CD4-positive, alpha-beta T cell treated with Interleukin-15 for 4 hours (primary cell): ENCODE data around the gene CARD19.
"Not testable (repeated sequence)": the region's sequence is repeated elsewhere in the genome, so short reads cannot be mapped to it uniquely, and the experiment has no call there.

Source experiments
- DNase-seq: peaks from one replicate; pipeline ENCODE4 v3.0.0-alpha.2; 2020; ENCODE audit warnings: low spot score

Gene CARD19

DNA sequence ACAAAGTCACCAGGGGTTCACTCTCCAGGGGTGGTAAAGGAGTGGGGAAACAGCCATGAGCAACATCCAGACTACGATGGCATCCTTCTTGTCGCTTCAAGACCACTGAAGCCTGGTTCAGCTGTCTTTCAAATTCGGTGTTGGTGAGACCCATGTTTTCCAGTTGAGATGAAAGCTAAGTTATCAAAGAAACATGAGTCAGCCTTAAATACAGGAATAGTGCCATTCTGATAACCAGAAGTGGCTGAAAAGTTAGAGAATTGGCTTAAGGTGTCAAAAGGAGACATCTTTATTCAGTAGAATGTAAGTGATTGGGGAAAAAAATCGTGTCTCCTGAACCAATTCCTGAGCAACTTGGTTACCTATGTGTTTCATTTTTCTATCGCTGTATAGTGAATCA lies 7.0 kb upstream of the CARD19 start:
- no peak for DNase-seq

DNA sequence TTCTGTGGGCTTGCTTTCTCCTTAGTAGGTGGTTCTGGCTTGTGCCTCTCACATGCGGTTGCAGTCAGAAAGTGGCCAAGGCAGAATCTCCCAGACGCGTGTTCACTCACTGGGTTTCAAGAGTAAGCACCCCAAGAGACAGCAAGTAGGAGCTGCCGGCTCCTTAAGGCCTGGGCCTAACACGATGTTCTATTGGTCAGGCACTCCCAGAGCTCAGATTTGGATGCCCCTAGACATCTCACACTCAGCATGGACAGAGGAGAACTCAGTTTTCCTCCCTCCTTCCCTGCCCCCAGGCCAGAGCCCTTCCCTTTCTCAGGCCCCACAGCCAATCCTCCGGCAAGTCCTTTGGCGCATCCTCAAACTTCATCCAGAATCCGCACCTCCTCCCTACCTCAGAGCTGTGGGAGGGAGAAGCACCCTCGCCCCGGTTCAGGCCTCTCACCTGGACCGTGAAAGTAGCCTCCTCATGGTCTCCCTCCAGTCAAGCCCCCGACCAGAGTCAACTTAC lies 6.5 kb upstream of the CARD19 start:
- DNase-seq: no peak

DNA sequence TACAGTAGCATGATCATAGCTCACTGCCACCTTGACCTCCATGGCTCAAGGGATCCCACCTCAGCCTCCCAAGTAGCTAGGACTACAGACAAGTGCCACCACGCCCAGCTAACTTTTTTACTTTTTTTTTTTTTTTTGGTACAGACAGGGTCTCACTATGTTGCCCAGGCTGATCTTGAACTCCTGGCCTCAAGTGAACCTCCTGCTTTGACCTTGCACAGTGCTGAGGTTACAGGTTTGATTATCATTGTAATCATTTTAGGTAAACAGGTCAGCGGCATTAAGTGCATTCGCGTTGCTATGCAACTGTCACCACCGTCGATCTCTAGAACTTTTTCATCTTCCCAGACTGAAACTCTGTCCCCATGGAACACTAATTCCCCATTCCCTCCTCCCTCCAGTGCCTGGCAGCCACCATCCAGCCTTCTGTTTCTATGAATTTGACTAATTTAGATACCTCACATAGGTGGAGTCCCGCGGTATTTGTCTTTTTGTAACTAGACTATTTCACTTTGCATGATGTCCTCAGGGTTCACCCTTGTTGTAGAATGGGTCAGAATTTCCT lies 5.8 kb upstream of the CARD19 start:
- DNase-seq: no peak

DNA sequence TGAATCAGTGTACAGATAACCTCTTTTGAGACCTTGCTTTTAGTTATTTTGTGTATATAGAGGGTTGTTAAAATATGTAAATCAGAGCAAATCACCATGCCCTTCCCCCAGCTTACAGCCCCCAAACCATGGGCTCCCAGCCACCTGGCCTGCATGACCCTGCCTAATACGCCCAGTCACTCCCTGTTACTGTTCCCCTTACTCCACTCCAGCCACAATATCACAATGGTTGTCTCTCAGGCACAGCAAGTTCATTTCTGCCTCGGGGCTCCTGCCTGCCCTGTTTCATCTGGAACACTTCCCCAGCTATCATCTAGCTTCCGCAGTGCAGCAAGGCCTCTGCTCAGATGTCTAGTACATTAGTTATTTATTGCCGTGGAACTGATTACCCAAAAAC lies 5.0 kb upstream of the CARD19 start:
- no peak for DNase-seq

DNA sequence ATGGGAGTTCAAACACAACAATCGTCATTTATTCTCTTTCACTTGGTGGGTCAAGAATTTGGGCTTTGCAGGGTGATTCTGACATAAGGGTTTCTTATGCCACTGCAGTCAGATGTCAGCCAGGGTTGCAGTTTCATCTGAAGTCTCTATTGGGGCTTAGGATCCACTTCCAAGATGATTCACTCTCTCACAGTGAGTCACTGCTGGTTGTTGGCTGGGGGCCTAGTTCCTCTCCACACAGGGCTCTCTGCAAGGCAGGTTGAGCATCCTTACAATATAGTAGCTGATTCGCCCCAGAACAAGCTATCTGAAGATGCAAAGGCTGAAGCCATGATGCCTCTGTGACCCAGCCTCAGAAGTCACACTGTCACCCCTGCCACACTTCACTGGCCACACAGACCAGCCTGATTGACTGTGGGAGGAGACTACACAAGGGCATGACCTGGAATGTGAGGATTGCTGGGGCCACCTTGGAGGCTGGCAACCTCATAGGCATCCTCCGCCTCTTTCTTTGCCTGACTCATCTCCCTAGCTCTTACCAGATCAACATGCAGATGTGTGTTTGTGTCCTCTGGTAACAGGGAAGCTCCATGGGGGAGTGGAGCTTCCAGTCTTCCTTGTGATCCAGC lies 4.5 kb upstream of the CARD19 start:
- peak; percentile 67 for DNase-seq

DNA sequence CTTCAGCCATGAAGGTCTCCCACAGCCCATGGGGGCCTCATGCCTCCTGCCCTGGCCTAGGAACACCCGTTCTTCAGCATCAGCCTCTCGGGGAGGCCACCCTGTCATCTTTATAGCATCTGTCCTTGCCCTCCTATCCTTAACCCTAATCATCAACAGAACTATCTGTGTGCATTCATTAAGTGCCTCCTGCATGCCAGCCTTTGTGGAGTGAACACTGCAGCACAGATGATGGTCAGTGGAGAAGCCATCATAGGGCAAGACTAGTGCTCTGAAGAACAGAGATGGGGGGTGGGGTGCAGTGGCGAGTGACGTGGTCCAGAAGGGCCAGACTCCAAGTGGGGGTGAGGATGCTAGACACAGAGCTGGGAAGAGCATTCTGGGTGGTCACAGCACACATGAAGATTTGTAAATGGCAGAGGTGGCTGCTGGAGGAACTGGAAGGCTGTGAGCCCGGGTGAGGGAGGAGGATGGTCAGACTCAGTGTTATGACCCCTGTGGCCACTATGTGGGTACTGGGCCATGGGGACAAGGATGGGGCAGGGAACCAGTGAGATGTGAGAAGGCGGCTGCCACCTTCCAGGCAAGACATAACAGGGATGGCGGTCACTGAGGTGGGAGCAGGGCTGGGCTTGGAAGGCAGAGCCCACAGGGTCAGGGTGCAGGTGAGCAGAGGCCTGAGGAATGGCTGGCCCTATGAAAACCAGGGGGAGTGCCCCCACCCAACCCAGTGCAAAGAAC lies 3.6 kb upstream of the CARD19 start:
- DNase-seq: no peak

DNA sequence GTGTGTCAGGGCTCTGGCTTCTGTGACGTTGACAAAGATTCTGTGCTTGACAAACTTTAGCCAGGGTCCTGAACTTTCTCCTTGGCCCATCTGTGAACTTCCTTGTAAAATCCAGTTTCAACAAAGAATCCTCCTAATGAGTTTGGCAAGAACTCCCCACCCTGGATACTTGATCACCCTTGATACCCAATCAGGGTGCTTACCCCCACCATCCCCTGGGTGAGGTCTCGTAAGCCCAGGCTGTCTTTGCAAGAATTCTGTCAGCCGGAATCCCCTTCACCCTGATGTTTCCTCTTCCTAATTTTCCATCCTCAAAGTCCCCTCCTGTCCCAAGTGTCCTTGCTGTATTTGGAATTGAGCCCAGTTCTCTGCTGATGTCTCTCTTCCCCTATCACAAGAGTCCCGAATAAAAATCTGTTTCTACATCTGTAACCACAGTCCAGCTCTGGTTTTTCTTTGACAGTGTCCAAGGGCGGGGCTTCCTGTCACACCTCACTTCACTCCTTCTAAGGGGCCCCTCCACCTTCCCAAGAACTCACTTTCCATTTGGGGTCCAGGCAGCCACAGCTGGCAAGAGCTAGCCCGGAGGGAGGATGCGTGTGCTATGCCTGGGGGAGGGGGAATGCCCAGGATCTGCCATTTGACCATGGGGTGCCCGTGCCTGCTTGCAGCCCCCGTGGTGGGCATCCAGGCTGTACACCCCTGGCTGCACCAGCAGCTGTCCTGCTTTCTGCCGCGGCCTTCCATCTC lies 2.7 kb upstream of the CARD19 start:
- DNase-seq: no peak

DNA sequence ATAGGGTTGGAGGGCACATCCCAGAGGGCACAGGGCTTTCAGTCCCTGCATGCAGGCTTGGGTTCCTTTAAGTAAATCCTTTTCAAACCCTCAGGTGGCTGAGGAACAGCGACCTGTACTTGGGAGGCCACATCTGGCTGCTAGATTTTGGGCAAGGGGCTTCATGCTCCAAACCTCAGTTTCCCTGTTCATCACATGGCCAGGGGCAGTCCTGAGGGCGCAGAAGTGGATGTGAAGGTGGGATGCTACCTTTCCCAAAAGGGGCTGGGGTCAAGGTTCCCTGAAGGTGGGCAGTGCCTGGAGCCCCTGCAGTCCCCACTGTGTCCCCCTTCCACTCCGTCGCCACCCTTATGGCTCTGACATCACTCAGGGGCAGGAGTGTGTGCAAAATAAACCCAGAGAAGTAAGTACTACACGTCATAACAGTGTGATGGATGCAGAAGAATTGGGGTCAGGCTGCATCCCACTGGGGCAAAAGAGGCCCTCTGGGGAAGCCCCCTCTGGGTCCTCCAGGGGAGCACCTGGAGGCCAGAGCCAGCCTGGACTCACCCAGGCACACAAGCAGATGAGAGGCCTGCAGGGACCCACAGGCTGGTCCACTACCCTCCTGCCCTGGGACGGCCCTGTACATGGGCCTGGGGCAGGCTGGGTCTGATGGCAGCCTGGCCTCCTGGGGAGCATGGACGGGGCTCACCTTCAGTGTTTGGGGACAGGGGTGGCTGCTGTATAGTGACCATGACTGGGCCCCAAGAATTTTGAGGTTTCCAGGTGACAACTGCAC lies 1.9 kb upstream of the CARD19 start:
- no peak for DNase-seq

DNA sequence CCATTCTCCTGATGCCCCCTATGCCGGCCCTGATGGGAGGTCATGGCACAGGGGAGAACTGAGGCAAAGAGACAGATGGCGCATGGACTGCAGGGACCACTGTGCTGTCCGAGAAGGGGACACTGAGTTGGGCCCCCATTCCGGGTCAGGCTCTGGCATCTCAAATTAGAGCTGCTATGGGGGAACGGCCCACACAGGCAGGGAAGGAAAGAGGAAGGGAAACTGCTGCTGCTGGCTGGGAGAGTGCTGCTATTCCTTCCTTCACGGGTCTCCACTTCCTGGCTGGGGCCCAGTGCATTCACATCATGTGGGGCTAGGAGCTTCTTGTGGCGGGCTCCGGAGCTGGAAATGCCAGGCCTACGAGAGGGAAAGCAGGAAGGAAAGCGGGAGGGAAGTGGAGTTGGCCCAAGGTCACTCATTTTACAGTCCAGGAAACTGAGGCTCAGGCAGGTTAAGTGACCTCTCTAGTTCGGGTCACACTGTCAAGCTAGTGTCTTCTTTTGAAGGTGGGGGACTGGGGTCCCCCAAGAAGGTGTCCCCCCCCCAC lies 1.3 kb upstream of the CARD19 start:
- DNase-seq: no peak

DNA sequence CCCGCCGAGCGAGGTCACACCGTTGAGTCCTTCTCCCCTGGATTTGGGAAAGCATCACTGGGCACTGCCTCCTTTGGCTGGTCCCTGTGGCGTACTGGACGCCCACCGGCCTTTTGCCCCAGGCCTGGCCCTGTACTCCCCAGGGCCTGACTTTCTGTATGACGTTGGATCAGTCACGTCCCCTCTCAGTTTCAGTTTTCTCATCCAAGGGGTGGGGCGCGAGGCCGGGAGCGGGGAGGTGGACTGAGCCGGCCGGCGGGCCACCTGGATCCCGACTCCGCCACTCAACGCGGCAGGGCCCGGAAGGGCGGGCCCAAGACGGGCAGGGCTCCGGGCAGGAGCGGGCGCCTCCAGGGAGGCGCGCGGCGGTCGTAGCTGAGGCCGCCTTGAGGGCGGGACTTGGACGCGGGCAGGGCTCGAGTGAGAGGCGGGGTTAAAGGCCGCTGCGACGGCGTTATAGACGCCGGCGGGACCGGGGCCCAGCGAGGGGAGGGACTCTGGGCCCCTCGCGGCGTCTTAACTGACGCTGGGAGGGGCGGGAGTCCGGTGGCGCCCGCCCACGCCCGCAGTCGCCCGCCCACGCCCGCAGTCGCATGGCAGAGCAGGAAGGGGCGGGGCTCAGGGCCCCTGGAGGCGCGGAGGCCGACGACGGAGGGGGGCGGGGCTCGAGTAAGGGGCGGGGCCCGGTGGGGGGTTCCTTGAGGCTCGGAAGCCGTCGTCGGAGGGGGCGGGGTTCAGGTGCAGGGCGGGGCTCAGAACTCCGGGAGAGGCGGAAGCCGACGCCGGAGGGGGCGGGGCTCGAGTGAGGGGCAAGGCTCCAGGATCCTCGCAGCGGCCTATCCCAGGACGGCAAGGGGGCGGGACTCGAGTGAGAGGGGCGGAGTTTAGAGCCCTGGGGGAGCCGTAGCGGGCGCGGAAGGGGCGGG lies 549 bp upstream of the CARD19 start:
- DNase-seq: peak; percentile 100

DNA sequence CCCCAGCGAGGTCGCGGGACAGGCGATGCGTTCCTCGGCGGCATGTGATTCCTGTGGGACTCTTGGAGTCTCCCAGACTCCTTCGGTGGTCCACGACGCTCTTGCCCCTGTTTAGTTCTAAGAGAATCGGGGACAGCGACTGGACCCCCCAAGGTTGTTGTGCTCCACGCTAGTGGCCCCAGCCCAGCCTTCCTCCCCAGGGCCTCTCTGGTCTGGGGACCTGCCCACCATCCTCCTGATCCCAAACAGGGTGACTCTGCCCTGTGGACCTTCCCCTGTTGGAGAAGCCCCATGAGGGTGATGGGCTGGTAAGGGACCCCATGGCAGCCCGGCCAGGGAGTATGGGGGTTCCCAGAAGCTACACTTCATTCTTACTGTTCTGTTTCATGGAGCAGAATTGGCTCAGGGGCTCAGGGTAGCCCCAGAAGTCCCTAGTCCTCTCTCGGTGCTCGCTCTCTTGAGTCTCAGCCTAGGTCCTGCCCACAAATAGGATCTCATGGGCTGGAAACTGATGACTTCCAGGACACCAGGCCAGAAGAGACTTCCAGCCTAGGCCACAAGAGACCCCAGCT lies 880 bp downstream of the CARD19 start:
- DNase-seq: no peak

DNA sequence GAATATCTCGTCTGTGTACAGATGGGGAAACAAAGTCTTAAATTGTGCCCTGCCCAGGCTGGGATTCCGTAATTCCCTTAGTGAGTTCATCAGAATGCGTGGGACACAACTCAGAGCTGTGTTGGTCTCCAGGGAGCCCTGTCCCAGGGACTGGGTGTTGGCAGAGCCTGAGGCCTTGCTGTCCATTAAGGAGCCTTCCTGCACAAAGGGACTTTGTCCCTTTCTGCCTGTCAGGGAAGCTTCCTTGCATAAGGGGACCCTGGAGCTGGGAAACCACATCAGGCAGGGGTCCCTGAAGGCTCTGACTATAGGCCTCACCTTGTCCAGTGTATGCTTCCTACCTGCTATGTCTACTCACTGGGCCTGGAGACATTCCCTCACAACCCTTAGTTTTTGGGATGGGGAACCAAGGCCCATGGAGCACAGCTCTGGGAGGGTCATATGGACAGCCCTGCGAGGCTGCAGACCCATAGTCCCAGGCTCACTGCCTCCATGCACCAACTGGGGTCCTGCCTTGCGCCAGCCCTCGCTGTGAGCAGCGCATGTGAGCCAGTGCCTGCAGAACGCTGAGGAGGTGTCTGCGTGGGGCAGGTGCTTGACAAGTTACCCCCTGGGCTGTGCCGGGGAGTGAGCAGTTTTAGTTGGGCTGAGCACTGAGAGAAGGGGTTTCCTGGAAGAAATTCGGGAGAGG lies 1.6 kb downstream of the CARD19 start:
- DNase-seq: no peak

DNA sequence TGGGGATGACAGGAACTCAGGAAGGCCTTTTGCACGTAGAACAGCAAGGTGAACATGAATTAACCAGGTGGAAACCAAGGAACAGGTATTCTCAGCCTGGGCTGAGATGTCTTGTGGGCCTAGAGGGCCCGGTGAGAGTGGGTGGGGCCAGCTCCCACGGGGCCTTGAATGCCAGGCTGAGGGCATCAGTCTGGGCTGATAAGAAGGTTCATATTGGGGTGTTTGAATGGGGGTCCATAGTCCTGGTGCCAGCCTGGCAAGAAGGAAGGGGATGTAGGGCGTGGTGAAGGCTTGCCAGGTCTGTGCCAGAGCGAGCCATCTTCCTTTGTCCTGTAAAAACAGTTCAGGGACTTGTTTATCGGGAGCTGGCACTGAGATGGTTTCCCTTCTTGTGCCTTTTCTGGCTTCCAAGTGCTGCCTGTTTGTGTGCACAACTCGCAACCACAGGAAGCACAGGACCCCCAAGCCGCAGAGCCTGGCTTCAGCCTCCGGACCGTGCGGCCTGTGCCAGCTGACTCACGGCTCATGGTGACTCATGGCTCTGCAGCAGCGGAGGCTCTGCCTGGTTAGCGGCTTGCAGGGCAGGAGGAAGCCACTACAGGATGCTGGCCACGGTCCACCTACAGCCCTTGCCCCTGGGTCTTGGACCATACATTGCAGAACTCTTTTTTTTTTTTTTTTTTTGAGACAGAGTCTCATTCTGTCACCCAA lies 2.4 kb downstream of the CARD19 start:
- DNase-seq: peak; percentile 67

DNA sequence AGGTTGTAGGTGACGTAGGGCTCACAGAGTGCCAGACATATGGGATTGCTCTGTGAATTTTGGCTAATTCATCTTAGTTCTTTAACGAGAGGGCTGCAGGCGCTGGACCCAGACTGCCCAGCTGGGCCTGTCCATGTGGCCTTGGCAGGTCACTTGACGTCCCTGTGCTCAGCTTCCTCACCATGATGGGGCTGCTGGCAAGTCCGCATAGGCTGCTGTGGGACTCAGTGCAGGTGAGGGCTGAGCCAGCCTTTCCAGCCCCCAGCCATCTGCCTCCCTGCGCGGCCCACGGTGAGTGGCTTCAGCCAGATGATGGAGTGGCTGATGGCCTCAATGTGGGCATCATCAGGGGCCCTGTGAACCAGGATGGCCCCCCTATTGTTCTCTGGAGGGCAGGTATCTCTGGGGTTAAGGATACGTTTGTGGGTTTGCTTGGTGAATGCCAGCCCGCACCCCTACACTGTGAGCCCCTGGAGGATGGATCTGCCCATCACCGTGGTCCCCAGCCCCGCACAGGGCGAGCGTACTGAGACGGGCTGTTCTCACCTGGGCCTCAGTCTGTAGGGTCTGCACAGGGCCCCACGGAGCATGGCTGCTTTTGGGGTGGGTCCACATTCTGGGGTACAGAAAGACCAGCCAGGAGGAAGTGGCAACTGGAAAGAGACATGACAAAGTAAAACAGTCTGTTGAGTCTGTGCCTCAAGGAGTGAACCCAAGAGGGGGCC lies 3.7 kb downstream of the CARD19 start:
- DNase-seq: no peak

DNA sequence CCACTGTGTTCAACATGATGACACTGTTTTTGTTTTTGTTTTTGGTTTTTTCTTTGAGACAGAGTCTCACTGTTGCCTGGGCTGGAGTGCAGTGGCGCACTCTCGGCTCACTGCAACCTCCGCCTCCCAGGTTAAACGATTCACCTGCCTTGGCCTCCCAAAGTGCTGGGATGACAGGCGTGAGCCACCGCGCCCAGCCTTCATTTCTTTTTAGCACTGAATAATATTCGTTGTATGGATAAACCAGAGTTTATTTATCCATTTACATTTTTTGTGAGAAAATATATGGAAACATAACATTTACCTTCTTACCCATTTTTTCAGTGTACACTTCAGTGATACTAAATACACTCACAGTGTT lies 4.2 kb downstream of the CARD19 start:
- DNase-seq: no peak

DNA sequence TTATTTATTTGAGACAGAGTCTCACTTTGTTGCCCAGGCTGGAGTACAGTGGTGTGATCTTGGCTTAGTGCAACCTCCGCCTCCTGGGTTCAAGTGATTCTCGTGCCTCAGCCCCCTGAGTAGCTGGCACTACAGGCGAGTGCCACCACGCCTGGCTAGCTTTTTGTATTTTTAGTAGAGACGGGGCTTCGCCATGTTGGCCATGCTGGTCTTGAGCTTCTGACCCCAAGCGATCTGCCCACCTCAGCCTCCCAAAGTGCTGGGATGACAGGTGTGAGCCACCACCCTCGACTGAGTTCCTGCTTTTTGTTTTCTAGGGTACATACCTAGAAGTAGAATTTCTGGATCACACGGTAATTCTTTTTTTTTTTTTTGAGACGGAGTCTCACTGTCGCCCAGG lies 5.1 kb downstream of the CARD19 start:
- not testable (repeated sequence) for DNase-seq

DNA sequence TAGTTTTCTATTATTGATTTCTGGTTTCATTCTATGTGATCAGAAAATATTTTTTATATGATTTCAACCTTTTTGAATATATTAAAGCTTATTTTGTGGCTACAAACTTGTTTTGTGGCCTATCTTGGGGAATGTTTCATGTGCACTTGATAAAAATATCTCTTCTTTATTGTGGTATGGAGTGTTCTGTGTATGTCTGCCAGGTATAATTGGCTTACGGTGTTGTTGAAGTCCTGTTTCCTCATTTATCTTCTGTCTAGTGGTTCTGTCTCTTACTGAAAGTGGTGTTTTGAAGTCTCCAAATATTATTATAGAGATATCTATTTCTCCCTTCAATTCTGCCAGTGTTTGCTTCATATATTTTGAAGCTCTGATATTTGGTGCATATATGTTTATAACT lies 9.6 kb downstream of the CARD19 start:
- DNase-seq: no peak

DNA sequence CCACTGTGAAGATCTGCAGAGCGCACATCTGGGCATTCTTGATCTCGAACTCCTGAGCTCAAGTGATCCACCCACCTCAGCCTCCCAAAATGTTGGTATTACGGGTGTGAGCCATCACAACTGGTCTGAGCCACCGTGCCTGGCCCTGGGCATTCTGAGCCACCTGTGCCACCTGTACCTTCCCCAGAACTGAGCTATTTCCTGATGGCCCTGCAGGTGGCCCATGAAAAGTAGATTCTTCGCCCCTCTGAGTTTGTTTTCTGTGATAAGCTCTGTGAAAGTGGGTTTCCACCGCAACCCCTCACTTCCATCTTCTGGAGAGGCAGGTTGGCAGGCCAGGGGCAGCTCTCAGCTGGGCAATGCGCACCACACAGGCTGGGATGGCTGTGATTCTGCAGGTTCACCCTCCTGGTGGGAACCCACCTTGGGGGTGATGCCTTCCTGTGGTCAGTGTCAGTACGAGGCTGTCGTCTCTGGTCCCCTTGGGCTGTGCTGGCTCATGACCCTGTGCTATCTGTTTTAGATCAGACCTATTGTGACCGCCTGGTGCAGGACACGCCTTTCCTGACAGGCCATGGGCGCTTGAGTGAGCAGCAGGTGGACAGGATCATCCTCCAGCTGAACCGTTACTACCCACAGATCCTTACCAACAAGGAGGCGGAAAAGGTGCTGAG lies 11.3 kb downstream of the CARD19 start:
- no peak for DNase-seq
